ENCODE measurements around the gene CDC6.
"Not testable (repeated sequence)": the region's sequence is repeated elsewhere in the genome, so short reads cannot be mapped to it uniquely, and the experiment has no call there.

Gene CDC6

GRCh38 chr17:40290629-40291280 is 3.1 kb downstream of the CDC6 start:
- no peak for DNase-seq (ENCODE audit: low read depth)

DNA sequence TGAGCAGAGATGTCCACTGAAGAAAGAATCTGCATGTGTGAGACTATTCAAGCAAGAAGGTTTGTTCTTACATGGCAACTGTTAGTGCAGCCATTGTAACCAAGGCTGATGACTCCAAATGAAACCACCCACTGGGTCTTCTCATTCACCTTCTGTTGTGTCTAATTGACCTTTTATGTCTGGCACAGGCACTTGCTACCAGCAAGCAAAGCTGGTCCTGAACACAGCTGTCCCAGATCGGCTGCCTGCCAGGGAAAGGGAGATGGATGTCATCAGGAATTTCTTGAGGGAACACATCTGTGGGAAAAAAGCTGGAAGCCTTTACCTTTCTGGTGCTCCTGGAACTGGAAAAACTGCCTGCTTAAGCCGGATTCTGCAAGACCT is 3.6 kb downstream of the CDC6 start:
- no peak for DNase-seq (ENCODE audit: low read depth)

- no peak for DNase-seq (ENCODE audit: low read depth)
These were observed 5.7 kb downstream of the CDC6 start for GRCh38 chr17:40293363-40293762.

GRCh38 chr17:40295488-40296436 is 8.1 kb downstream of the CDC6 start:
- no peak for DNase-seq (ENCODE audit: low read depth)

DNA sequence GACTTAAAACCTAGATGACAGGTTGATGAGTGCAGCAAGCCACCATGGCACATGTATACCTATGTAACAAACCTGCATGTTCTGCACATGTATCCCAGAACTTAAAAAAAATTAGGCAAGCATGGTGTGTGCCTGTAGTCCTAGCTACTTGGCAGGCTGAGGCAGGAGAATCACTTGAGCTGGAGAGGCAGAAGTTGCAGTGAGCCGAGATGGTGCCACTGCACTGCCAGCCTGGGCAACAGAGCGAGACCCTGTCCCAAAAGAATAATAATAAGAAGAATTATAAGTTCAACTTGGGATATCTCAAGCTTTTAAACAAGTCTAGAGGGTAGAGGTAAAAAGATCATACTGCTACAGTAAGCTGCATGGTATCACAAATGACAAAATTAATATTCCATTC is 9.8 kb downstream of the CDC6 start:
- DNase-seq (ENCODE audit: low read depth), result no peak

DNA sequence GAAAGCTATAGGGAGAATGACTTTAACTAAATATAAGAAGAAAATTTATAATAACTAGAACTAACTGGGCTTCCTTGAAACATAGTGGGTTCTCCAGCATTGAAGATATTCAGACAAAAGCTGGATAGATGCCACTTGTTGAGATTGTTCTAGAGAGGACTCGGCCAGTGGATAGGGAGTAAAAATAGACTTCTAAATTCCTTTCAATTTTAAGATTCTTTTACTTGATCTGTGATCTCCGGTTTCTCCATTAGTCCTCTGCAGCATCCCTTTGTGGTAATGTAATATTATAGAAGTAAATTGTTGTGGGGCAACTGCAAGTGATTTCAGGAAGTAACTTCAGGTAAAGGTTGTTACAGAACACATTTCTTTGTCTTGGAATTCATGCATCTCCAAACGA is 11.0 kb downstream of the CDC6 start:
- DNase-seq (ENCODE audit: low read depth), result no peak

DNA sequence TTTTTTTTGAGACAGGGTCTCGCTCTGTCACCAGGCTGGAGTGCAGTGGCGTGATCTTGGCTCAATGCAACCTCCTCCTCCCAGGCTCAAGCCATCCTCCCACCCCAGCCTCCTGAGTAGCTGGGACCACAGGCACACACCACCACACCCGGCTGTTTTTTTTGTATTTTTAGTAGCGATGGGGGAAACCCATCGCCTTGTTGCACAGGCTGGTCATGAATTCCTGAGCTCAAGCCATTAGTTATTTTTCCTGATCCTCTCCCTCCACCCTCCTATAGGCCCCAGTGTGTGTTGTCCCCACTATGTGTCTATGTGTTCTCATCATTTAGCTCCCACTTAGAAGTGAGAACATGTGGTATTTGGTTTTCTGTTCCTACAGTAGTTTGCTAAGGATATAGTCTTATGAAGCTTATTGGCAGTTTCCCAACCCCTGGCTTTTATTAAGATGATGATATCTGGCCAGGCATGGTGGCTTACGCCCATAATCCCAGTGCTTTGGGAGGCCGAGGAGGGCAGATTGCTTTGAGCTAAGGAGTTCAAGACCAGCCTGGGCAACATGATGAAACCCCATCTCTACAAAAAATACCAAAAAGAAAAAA is 11.6 kb downstream of the CDC6 start:
- not testable (repeated sequence) for DNase-seq (ENCODE audit: low read depth)

DNA sequence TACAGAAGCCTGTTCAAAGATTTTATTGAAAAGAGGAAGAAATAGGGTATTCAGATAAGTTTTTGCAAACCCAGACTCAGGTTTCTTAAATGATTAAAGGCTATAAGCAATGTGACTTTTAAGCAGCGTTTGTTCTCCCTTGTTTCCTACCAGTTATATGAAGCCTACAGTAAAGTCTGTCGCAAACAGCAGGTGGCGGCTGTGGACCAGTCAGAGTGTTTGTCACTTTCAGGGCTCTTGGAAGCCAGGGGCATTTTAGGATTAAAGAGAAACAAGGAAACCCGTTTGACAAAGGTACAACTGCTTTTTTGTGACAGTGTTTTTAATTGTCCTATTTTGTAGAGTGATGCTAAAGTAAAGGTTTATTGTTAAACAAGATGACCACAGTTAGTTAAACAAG is 13.6 kb downstream of the CDC6 start:
- DNase-seq (ENCODE audit: low read depth), result no peak

- DNase-seq (ENCODE audit: low read depth), result no peak
These were observed 15.5 kb downstream of the CDC6 start for GRCh38 chr17:40303009-40303657.

DNA sequence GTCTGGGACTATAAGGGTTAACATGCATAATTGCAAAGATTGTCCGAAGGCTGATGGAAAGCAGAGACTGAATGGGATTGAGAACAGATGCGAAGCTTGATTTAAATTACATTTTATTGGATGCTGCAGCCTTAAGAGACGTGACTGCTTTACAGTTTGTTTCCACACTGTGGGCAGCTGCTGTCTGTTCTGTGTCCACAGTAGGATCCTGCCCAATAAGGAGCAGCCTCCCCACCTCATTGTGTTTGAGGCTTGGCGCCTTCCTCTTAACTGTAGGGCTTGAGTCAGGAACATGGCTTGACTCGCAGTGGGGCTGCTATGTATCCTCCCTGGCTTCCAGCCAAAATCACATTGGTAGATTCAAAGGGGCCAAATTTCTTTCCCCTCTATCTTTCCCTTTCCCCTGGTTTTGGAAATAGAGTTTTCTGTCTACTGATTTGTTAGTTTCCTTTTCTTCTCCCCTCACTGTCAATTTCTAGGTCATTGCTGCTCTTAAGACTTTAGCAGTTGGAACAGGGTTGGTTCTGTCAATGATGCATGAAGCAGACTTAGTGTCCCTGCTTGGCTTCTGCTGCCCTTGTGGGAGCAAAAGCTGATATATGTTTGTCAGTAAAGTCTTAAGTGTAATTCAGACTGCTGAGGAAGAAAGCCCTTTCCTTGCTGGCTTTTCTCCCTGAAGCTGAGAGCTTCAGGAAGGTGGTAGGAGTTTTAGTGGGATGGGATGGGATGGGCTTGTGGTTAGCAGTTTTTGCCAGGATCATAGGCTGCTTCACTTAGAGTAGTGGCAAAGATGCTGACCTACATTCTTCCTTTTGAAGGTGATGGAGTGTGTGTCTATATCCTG is 16.3 kb downstream of the CDC6 start:
- no peak for DNase-seq (ENCODE audit: low read depth)

DNA sequence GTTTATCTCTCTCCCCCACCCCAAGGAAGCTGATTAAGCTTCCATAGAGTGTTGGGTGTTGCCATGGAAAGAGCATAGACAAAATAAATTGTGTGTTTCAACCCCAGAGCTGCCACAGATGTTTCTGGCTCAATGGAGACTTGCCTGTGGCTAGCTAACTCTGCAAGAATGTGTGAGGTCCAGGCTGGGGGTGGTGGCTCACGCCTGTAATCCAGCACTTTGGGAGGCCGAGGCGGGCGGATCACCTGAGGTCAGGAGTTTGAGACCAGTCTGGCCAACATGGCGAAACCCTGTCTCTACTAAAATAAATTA is 16.8 kb downstream of the CDC6 start:
- not testable (repeated sequence) for DNase-seq (ENCODE audit: low read depth)

DNA sequence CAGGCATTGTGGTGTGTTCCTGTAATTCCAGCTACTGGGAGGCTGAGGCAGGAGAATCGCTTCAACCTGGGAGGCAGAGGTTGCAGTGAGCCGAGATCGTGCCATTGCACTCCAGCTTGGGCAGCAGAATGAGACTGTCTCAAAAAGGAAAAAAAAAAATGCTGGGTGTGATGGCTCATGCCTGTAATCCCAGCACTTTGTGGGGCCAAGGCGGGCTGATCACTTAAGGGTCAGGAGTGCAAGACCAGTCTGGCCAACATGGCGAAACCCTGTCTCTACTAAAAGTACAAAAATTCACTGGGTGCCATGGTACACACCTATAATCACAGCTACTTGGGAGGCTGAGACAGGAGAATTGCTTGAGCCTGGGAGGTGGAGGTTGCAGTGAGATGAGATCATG is 17.2 kb downstream of the CDC6 start:
- DNase-seq (ENCODE audit: low read depth), result not testable (repeated sequence)

DNA sequence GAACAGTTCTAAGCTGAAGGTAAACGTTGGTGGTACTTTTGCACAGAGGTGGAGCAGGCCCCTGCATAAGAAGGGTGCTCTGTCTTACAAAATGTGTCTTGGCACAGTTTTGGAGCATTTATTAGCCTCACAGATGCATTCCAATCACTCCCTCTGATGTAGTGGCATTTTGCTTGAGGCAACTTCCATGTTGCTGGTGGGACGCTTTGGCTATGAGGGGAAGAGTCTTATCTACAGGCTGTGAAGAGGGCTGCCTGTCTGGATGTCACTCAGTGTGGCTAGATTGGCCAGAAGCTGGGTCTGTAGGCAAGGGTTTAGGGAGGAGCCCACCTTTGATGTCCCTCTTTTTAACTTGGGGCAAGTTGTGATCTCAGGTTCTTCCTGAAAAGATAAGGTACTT is 18.7 kb downstream of the CDC6 start:
- DNase-seq (ENCODE audit: low read depth), result no peak

GRCh38 chr17:40307001-40307730 is 19.5 kb downstream of the CDC6 start:
- DNase-seq (ENCODE audit: low read depth), result no peak

DNA sequence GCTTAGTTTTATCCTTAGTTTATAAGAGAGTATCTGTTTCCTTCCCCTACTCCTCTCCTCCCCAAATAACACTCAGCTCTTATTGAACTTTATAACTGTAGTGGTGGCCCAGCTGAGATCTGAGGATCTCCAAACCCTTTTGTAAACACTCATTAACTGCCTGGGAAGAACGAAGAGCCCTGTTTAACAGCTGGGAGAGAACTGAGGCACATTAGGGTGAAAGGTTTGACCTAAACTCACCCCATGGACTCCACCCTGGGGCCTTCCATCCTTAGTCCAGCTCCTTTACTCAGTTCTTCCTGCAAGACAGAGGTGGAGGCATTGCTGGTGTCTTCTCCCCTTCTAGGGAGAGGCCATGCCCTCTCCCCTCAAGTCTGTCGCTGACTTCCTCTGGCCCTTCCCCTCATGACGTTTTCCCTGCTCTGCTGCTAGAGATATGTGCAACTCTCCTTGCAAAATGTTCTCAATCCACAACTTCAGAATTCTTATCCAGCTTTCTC is 20.1 kb downstream of the CDC6 start:
- no peak for DNase-seq (ENCODE audit: low read depth)

DNA sequence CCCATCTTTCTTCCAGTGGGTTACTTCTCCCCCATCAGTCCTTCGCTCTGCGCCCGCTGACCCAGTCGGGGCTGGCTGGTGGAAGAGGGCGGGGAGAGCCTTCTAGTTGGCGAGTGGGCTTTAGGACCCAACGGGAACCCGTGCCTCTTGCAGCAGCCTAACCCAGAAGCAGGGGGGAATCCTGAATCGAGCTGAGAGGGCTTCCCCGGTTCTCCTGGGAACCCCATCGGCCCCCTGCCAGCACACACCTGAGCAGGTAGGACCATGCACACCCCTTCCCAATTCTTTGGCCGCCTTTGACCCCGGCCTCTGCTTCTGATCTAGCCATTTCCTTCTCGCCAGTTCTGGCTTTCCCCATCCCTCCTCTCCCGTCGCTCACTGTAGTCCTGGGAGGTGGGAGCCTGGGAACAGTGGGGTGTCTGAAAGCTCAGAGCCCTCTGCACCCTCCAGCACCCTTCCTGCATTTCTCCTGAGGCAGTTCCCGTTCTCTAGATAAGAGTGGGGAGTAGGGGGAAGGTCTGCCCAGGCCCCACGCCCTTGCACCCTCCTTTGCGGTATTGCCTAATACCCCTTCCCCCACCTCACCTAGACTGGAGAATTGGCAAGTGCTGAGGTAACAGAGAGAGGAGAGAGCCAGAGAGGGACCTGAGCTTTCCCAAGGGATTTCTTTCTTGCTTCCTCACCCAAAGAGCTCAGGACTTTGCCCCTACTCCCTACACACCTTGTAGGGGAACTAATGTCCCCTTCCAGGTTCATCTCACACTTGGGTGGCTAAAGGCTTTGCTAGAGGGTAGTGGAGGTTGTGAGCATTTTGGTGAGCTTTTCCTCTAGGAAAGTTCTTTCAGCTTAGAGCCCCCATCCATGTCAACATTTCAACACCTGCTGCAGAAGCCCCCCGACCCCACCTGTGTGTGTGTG is 21.6 kb downstream of the CDC6 start, which contains the start of gene RARA:
Gene RARA, plus strand, starts transcription at position 150 of the 918 bp plus-strand sequence. CDS start 22,039 bp downstream, outside the sequence.
- no peak for DNase-seq (ENCODE audit: low read depth)

DNA sequence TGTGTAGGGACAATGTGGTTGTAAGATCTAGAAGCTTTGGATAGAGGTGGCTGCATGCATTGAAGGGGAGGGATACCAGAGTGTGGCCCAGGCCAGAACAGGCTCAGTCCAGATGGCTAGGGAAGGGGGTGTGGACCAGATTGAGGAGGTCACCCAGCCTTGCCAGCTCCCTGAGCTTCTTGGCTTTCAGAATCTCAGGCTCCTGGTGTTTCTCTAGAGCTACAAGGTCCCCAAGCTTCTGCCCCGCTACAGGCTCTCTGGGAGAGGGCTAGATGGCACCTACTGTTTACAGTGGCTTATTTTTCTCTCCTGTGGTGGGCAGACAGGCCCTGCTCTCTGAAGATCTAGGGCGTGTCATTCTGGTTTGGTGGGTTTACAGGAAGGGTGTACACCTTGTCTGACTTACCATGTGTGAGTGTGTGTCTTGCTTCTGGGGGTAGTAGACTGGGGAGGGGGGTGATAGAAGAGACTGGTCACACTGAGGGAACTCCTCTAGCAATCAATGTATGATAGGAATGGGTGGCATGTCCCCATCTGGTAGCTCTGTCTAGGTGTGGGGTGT is 22.4 kb downstream of the CDC6 start:
- DNase-seq (ENCODE audit: low read depth), result no peak

DNA sequence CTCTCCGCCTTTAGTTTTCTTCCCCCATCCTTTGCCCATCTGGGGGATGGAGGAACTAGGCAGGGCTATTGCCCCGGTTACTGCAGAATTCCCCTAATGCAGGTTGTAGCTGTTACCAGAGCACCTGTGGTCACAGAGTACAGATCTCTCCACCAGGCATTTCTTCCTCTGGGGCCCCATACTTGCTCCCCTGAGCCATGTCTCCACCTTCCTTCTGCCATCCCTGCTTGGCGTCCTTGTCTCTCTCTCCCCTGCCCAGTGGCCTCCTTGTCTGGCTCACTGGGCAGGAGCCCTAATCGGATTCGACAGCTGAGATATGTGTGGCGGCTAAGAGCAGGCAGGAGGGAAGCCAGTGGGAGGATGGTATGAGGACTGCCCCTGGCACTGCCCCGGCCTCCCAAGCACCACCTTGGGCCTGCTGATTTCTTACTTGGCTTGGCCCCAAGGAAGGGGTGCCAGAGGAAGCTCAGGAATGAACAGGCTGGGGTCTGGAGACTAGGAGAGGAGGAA is 23.3 kb downstream of the CDC6 start:
- no peak for DNase-seq (ENCODE audit: low read depth)

DNA sequence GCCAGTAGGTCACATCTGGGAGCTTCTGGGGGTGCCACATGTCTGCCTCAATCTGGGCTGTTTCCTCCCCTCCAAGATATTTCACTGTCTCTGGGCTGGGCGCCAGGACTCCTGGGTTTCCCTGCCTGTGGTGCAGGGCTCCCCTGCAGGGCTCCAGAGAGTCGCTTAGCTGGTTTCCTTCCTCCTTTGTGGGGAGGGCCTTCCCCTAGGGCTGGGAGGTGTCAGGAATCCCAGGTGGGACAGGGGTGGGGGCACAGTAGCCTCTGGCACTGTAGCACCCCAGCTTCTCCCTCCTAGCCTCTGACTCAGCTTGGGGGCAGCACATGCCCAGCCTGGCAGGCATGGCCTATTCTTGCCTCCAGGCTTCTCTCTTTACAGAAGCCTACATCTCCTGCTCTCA is 23.9 kb downstream of the CDC6 start:
- no peak for DNase-seq (ENCODE audit: low read depth)

All from activated T-cell treated with anti-CD3 and anti-CD28 coated beads for 48 hours (primary cell).